ENCODE results near the gene ZFAND5. TPM values are rescaled to one million over a fixed set of nuclear protein-coding genes. Genes with fewer than 3 reads are reported as not detected.

The ZFAND5 gene
- total and polyA plus RNA-seq, 10 of the 15 experiments (the other 5 are each of a cell fraction or from before 2014, with no cell fraction given), result 22.5 to 107 (median 63.3) TPM

DNA sequence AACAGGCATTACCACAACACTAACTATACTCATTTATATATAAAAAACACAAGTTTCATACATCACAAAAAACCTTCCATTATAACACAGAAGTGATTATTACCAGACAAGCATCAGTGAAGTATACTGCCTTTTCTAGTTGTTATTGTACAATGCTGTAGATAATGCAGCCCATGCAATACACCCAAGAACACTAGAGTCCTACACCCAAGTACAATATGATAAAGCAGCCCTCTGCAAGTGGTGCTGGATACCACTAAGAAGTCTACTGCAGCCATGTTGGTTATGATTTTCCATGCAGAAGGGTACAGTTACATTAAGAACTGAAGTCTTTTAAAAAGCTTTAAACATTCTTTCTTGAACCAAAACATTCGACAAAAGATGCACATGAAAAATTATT lies 10.3 kb downstream of the ZFAND5 start:
- FAIRE-seq, result no peak
- DNase-seq (ENCODE audit: low read depth, low spot score), result no peak
- Histone ChIP-seq H3K9ac (ENCODE audit: control insufficient read depth, insufficient read depth, low read length) (no peak overlapping the region), H3K4me2 (ENCODE audit: control insufficient read depth, insufficient read depth) (no peak overlapping the region), H3K36me3 (ENCODE audit: control insufficient read depth in 2 of 2, insufficient read depth in 2 of 2, low read length in 1 of 2) (peaks cover 2 to 18% of the 10 kb centered on the region in 2 experiments; a peak in 3 of 4 replicates), H3K79me2 (ENCODE audit: control insufficient read depth, insufficient read depth, low read length) (peaks cover 28% of the 10 kb centered on the region), H3K27me3 (replicated peaks in 1 of 2; ENCODE audit: control insufficient read depth in 2 of 2, insufficient read depth in 2 of 2, low read length in 1 of 2) (no peaks in the 10 kb centered on the region), H3K4me1 (ENCODE audit: control insufficient read depth, insufficient read depth, low read length) (no peaks in the 10 kb centered on the region), H3K9me3 (replicated peaks; ENCODE audit: control insufficient read depth, insufficient read depth, low read length) (no peaks in the 10 kb centered on the region), H2AFZ (ENCODE audit: control insufficient read depth, low read depth, low read length) (no peak overlapping the region), H3K27ac (ENCODE audit: control insufficient read depth, insufficient read depth) (no peak overlapping the region), H4K20me1 (ENCODE audit: control insufficient read depth, insufficient read depth) (no peaks in the 10 kb centered on the region), H3K4me3 (no peak overlapping the region)
- ChIA-PET SMC1A (ENCODE audit: uncharacterized antibody, unreplicated experiment) (interaction anchor here (0.8 to 1.0 kb wide), 2 partner anchors 62 to 235 kb away, joined by 3 to 5 read pairs; no protein-coding TSS in a partner anchor), CTCF (interaction anchor here (1.0 kb wide), 1 partner anchor 172 kb away, joined by 3 read pairs; no protein-coding TSS in a partner anchor), RAD21 (ENCODE audit: unreplicated experiment) (no interaction called here), POLR2A (no interaction called here)
- BruUV-seq (replicated peaks), result no TSS peak
- TF ChIP-seq POLR2AphosphoS5 (IDR thresholded peaks at IDR 0.05; ENCODE audit: low read length), result peak; percentile 49
- TF ChIP-seq, protein P1, sequence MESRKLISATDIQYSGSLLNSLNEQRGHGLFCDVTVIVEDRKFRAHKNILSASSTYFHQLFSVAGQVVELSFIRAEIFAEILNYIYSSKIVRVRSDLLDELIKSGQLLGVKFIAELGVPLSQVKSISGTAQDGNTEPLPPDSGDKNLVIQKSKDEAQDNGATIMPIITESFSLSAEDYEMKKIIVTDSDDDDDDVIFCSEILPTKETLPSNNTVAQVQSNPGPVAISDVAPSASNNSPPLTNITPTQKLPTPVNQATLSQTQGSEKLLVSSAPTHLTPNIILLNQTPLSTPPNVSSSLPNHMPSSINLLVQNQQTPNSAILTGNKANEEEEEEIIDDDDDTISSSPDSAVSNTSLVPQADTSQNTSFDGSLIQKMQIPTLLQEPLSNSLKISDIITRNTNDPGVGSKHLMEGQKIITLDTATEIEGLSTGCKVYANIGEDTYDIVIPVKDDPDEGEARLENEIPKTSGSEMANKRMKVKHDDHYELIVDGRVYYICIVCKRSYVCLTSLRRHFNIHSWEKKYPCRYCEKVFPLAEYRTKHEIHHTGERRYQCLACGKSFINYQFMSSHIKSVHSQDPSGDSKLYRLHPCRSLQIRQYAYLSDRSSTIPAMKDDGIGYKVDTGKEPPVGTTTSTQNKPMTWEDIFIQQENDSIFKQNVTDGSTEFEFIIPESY (IDR thresholded peaks at IDR 0.05), result no peak
- intact Hi-C loops (cut with micrococcal nuclease; ENCODE audit: unreplicated experiment) (loop anchor here (10.0 kb wide), 1 partner anchor 320 kb away; no protein-coding TSS in a partner anchor), in situ Hi-C loops (cut with MboI) (no loop called here)
- ATAC-seq, result peak; percentile 16
- WGBS (ENCODE audit: insufficient coverage, insufficient replicate concordance, low lambda C conversion rate, missing lambda C conversion rate), result 100% methylated on average over 1 of the region's 1 CpG

DNA sequence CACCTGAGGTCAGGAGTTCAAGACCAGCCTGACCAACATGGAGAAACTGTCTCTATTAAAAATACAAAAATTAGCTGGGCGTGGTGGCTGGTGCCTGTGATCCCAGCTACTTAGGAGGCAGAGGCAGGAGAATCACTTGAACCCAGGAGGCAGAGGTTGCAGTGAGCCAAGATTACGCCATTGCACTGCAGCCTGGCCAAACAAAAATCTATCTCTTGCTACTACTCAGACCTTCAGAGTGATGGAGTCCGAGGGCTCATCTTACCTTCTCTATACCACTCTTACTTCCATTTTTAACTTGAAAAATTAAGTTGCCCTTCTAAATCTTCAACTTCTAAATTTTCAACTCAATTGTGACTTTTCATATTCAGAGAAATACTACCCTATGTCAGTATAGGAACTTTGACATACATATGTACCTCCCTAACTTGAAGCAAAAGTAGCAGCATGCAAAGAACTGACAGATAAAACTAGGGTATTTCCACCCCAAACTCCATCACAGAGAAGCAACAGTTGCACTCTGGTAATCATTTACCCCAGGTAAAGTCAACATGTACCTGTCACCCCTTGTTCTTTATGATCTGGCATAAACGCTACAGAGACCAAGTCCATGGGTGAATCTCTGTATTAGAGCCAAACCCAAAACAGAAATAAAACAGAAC lies 11.4 kb downstream of the ZFAND5 start:
- ChIA-PET SMC1A (ENCODE audit: uncharacterized antibody, unreplicated experiment) (no interaction called here), POLR2A (no interaction called here), RAD21 (ENCODE audit: unreplicated experiment) (no interaction called here), CTCF (interaction anchor here (0.7 kb wide), 1 partner anchor 212 kb away, joined by 3 read pairs; no protein-coding TSS in a partner anchor)
- H3K9ac ChIP-seq (ENCODE audit: control insufficient read depth, insufficient read depth, low read length), result no peak overlapping the region
- no peaks in the 10 kb centered on the region for H3K9me3 ChIP-seq (replicated peaks; ENCODE audit: control insufficient read depth, insufficient read depth, low read length)
- no peaks in the 10 kb centered on the region for H3K27me3 ChIP-seq (replicated peaks in 1 of 2; ENCODE audit: control insufficient read depth in 2 of 2, insufficient read depth in 2 of 2, low read length in 1 of 2)
- DNase-seq (ENCODE audit: low read depth, low spot score) (no peak), ATAC-seq (peak; percentile 41), FAIRE-seq (no peak)
- in situ Hi-C loops (cut with MboI), result no loop called here
- no peak overlapping the region for H3K4me3 ChIP-seq
- intact Hi-C loops (cut with micrococcal nuclease; ENCODE audit: unreplicated experiment), result loop anchor here (10.0 kb wide), 1 partner anchor 319 kb away; no protein-coding TSS in a partner anchor
- H3K4me2 ChIP-seq (ENCODE audit: control insufficient read depth, insufficient read depth), result no peak overlapping the region
- no peaks in the 10 kb centered on the region for H4K20me1 ChIP-seq (ENCODE audit: control insufficient read depth, insufficient read depth)
- no peak overlapping the region for H3K27ac ChIP-seq (ENCODE audit: control insufficient read depth, insufficient read depth)
- no peak overlapping the region for H2AFZ ChIP-seq (ENCODE audit: control insufficient read depth, low read depth, low read length)
- H3K79me2 ChIP-seq (ENCODE audit: control insufficient read depth, insufficient read depth, low read length), result peaks cover 16% of the 10 kb centered on the region
- BruUV-seq (replicated peaks), result no TSS peak
- 98% methylated on average over 4 of the region's 4 CpGs for WGBS (ENCODE audit: insufficient coverage, insufficient replicate concordance, low lambda C conversion rate, missing lambda C conversion rate)
- TF ChIP-seq HCFC1 (IDR thresholded peaks at IDR 0.05; ENCODE audit: low read length), result no peak
- TF ChIP-seq POLR2AphosphoS5 (IDR thresholded peaks at IDR 0.05; ENCODE audit: low read length), result peak; percentile 78
- 0 out of 2 replicates have a peak, but pooled peaks have one; percentile 16 for TF ChIP-seq POLR2A (IDR thresholded peaks at IDR 0.05; ENCODE audit: low read depth, low read length)
- no peaks in the 10 kb centered on the region for H3K4me1 ChIP-seq (ENCODE audit: control insufficient read depth, insufficient read depth, low read length)
- peaks cover 2 to 18% of the 10 kb centered on the region in 2 experiments; a peak in 3 of 4 replicates for H3K36me3 ChIP-seq (ENCODE audit: control insufficient read depth in 2 of 2, insufficient read depth in 2 of 2, low read length in 1 of 2)
